HTERT RPE-1 (cell line): ENCODE results near the gene ZNF492.
"Not testable (repeated sequence)": the region's sequence is repeated elsewhere in the genome, so short reads cannot be mapped to it uniquely, and the experiment has no call there.

Experiments used
- in situ Hi-C: fragments of 300-500 bp; cut with MboI; formaldehyde crosslinking; loops from 4 replicates; pipeline ENCODE4 v1.14.3; 2020; ENCODE audit warnings: low sequenced_read_pairs

The ZNF492 gene

GRCh38 chr19:22633706-22634449, at the start of gene ZNF492:
Gene ZNF492, plus strand, starts transcription at chr19:22634324. Its CDS starts 19,076 bp downstream, at chr19:22653400.
- in situ Hi-C loops: not testable (repeated sequence)

GRCh38 chr19:22595422-22595821, 38.7 kb upstream of the ZNF492 start:
- in situ Hi-C loops: no loop called here

- in situ Hi-C loops: no loop called here
These were observed 38.2 kb upstream of the ZNF492 start for GRCh38 chr19:22595918-22596341.

DNA sequence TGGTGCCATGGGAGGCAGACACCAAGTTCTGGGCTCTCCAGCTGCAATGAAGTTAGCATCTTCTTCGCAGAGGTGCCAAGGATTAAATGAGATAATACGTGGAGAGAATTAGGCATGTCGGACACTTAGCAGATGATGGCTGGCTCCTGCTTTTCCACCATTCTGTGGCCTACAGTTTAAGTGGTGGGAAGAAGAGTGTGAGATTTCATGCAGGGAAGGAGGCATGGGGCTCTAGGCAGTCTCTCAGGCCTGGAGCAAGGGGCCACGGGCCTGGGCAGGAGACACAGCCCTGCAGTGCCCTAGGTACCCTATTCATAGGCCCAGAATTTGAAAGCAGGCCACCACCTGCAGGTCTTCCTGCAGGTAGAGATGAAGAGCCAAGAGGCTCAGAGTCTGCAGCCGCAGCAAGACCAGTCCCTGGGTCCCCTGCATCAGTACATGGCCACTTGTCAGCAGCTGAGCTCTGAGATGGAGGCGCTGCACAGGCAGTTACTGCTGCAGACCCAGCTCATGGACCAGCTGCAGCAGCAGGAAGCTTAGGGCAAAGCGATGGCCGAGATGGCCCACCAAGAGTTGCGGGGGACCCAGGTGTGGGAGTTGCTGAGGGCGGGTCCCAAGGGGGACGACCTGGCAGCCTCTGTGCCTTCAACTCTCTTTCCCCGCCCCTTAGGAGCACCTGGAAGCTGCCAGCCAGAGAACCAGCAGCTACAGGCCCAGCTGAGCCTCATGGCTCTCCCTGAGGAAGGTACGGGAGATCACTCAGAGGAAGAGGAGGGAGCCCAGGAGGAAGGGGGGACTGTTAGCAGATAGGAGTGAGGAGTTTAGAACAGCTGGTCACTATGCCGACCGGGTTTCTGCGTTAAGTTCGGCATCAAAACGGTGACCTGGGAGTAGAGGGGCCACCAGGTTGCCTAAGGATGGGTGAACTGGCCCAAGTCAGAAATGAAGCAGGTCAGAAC, 33.2 kb upstream of the ZNF492 start:
- in situ Hi-C loops: no loop called here

GRCh38 chr19:22601906-22602630, 32.1 kb upstream of the ZNF492 start:
- in situ Hi-C loops: no loop called here

DNA sequence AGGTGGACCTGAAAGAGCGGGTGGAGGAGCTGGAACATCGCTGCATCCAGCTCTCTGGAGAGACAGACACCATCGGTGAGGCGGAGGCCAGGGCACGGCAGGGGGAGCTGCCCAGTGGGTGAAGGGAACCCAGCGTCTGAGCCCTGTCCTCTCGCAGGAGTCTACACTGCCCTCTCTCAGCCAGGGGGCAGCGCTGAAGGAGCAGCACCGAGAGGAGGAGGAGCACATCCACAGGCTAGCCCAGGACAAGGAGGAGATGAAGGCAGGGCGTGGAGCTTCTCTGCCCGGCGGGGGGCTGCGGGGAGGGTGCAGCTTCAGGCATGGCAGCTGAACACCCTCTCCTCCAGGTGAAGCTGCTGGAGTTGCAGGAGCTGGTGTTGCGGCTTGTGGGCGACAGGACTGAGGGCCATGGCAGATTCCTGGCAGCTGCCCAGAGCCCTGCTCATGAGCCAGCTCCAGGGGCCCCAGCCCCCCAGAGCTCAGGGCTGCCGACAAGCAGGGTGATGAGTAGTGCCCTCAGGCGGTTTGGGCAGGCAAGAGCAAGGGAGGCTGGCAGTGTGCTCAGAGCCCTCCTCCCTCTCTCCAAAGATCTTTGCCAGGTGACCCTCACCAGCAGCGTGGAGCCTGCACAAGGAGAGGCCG, 31.4 kb upstream of the ZNF492 start:
- in situ Hi-C loops: no loop called here

DNA sequence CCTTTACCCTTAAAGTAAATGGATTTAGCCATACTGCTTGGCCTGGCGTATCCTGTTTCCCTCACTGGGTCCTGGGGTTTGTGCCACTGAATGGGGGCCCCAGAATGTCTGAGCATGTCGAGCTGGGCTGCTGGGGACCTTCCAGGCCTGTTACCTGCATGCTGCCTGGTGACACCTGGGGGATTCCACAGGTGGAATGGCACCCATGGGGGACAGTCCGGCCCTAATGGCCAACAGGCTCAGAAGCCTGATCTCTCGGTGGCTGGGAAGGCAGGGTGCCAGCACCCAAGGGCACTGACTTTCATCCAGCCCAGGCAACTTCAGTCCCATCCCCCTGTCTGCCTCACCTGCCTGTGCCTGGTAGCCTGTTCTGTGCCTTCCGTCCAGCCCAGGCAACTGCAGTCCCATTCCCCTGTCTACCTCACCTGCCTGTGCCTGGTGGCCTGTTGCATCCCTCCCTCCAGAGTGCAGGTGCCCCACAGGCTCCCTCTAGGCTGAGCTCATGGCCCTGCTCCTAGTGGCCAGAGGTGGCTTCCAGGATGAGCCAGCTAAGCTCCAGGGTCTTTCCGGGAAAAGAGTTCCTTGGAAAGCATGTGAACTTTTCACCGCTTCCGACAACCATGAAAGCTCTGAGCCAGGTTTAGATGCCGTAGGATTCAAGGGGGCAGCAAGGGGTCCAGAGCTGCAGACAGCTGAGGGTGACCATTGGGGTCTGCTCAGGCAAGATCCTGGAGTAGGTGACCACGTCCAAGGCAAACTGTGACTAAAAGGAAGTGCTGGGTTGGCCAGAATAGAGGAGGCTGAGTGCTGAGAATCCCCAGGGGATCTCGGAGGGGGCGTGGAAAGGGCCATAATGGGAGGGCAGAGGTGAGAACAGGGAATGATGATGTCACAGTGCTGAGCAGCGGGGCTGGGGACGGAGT, 30.3 kb upstream of the ZNF492 start:
- in situ Hi-C loops: no loop called here

DNA sequence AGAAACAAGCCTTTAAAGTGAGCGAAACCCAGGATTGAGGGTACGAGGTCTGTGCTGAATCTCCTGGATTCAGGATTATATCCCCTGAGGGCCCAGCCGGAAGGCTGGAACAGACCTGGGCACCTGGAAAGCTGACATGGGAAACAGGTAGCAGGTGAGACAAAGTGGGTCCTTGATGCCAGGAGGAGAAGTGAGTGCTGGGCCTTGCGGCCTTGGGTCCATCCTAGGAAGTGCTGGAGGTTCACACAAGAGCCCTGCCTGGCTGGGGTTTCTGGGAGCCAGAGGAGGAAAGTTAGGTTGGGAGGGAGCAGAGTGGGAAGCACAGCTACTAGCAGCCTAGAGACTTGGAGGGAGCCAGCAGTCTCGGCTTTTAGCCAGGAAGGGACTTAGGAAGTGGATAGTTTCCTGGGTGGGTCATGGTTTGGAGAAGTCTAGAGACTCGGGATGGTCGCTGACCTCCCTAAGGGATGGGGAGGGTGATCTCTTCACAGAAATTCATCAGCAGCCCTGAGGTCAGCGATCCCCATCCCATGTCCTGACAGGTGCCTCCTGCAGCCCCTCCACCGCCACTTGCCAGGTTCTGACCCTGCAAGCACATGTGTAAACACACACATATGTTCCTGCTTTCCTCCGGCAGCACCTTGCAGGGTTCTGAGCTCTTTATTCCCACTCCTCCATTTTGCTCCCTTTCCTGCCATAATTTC, 29.4 kb upstream of the ZNF492 start:
- in situ Hi-C loops: no loop called here

GRCh38 chr19:22605275-22606211, 28.6 kb upstream of the ZNF492 start:
- in situ Hi-C loops: no loop called here

GRCh38 chr19:22606212-22606553, 27.9 kb upstream of the ZNF492 start:
- in situ Hi-C loops: no loop called here

GRCh38 chr19:22606954-22607652, 27.0 kb upstream of the ZNF492 start:
- in situ Hi-C loops: no loop called here

DNA sequence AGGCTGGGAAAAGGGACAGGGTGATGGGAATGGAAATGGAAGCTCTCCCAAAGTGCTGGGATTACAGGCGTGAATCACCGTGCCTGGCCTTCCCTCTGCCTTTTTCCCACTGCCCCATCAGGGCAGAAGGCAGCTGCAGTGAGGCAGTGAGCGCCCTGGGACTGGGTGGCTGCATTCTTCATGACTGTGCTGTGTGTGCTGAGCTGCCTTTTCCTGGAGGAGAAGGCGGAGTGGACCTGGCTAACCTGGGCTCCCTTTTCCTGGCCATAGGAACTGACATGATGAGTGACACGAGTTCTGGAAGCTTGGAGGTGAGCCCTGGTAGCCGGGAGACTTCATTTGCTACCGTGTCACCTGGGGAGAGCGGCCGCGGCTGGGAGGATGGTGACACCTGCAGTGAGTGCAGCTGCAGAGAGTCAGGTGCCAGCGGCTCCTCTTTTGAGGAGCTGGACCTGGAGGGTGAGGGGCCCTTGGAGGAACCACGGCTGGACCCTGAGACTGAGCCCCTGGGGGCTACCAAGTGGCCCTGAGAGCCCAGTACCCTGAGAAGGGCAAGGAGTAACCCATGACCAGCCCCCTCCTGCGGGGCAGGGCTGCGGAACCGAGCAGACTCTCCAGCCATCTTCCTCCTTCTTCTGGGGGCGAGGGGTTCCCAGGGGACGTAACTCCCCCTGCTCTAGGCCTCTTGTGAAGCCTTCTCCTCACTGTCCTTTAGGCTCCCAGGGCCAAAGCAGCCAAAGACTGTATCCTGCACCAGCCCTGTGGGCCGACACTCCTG, 26.3 kb upstream of the ZNF492 start:
- in situ Hi-C loops: no loop called here

DNA sequence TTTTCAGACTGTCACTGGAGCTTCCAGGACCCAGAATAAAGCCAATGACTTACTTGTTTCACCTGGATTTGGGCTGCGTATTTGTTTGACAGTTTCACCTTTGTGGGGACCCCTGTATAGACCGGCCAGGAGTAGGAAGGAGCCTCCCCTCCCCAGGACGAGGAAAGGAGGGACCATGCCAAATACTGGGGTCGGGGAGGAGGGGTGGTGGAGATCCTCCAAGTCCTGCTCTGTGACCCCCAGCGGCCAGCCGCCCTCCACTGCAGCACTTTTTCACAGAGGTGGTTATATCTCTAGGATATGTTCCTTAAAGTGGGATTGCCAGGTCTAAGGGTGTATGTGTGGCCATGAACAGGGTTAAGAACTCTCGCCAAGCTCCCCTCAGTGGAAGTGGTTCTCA, 25.7 kb upstream of the ZNF492 start:
- in situ Hi-C loops: no loop called here

- in situ Hi-C loops: no loop called here
These were observed 24.5 kb upstream of the ZNF492 start for GRCh38 chr19:22609630-22610029.

- in situ Hi-C loops: no loop called here
These were observed 24.0 kb upstream of the ZNF492 start for GRCh38 chr19:22610121-22610520.

DNA sequence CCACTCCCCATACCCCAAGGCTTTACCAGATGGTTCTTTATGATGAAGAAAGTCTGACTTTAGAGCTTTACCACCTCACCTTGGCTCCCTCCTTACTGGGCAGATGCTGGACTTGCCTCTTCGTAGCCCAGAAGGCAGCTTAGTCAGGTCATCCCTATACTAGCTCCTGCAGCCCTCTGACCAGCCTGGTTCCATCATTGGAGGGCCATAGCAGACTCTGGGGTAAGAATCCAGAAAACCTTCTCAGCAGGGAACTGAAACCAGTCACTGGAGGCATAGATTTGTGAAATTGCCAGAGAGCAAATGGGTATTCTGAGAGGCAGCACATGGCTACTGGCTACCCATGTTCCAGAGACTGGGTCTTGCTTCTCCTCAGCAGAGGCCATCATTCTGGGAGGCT, 21.8 kb upstream of the ZNF492 start:
- in situ Hi-C loops: no loop called here

DNA sequence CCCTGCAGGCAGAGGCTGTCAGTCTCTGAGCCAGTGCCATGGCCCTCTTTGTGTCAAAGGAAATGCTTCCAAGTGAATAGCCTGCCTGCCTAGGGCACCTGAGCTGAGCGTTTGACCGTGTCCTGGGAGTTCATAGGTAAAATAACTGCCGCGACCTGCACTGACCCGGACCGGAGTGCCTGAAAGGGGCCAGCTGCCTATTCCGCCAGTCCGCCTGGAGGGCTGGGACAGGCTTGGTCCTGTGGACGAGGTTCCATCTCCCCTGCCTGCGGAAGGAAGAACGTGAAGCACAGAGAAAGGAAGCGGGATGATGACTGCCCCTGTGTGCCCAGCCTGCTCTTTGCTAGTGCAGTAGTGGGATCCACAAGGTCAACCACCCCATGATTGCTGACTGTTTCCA, 17.5 kb upstream of the ZNF492 start:
- in situ Hi-C loops: no loop called here
